Fibroblast of peridontal ligament (primary cell): Measurements from ENCODE around the gene RSL1D1.
"Not testable (repeated sequence)": the region's sequence is repeated elsewhere in the genome, so short reads cannot be mapped to it uniquely, and the experiment has no call there.

Source experiments
- DNase-seq: peaks from one replicate; pipeline ENCODE4 v3.0.0-alpha.2; 2010; ENCODE audit errors: extremely low read depth

RSL1D1 gene

GRCh38 chr16:11844499-11844898 is 6.8 kb downstream of the RSL1D1 start:
- DNase-seq = no peak

DNA sequence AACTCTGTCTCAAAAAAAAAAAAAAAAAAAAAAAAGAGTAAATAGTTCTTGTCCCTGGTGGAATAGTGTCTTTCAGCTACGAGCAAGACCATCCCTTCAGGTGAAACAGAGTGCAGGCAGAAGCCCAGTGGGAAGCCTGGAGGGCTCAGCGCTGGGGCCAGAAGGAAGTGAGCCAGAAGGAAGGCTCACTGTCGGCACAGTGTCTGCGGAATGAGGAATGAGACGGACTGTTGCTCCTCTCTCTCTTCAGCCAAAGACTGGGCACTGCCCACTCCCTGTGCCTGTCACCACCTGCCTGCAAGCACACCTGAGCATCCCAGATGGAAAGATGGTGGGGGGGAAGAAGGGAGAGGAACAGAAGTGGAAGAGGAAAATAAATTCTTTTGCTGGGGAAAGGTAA is 7.5 kb downstream of the RSL1D1 start:
- no peak for DNase-seq

- DNase-seq = no peak
Measured at GRCh38 chr16:11843206-11843605, 8.1 kb downstream of the RSL1D1 start.

DNA sequence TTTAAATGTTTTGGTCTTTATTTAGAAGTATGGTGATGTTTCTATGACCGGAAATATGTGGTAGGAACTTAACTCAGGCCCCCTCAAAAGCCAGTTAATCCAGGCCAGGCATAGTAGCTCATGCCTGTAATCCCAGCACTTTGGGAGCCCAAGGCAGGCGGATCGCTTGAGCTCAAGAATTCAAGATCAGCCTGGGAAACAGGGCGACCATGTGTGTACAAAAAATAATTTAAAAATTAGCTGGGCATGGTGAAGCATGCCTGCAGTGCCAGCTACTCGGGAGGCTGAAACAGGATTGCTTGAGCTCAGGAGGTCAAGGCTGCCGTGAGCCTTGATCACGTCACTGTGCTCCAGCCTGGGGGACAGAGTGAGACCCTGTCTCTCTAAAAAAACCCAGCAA is 10.3 kb downstream of the RSL1D1 start:
- no peak for DNase-seq

- peak; percentile 70 for DNase-seq
Measured at GRCh38 chr16:11836650-11837244, 14.6 kb downstream of the RSL1D1 start.

GRCh38 chr16:11835891-11836649 is 15.3 kb downstream of the RSL1D1 start:
- peak; percentile 62 for DNase-seq

GRCh38 chr16:11835309-11835708 is 16.0 kb downstream of the RSL1D1 start:
- DNase-seq = no peak

GRCh38 chr16:11833951-11834695 is 17.2 kb downstream of the RSL1D1 start:
- DNase-seq = peak; percentile 92

- no peak for DNase-seq
Measured at GRCh38 chr16:11828696-11829095, 22.6 kb downstream of the RSL1D1 start.

DNA sequence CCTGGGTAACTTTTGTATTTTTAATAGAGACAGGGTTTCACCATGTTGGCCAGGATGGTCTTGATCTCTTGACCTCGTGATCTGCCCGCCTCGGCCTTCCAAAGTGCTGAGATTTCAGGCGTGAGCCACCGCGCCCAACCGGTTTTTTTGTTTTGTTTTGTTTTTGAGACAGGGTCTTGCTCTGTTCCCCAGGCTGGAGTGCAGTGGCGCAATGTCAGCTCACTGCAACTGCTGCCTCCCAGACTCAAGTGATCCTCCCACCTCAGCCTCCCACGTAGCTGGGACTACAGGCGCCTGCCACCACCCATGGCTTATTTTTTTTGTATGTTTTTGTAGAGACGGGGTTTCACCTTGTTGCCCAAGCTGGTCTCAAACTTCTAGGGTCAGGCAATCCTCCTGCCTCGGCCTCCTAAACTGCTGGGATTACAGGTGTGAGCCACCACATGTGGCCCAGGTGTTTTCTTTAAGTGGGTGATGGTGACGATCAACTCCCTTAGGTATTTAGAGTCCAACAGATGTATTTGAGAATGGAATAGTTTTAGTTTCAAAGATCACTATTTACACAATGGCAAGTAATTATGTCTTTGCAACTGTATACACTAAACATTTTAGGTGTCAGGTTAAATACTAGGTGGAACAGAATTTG is 25.7 kb downstream of the RSL1D1 start:
- DNase-seq = not testable (repeated sequence)

DNA sequence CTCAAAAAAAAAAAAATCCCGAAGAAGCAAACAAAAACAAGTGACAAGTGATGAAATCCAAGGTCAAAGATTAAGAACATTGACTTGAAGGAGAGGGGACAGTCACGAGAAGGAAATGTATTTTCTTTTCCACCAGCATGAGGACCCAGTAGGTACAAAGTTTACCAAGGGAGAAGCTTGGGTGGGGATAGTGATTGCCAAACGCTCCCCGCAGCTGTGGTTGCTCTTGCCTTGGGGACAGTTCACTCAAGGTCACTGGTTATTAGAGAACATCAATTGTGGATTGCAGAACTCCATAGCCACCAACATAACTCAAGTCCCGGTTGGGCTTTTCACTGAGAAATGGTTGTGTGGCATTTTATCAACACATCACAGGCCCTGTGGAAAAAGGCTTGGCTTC is 27.0 kb downstream of the RSL1D1 start:
- no peak for DNase-seq

- DNase-seq = not testable (repeated sequence)
Measured at GRCh38 chr16:11823645-11824044, 27.7 kb downstream of the RSL1D1 start.

DNA sequence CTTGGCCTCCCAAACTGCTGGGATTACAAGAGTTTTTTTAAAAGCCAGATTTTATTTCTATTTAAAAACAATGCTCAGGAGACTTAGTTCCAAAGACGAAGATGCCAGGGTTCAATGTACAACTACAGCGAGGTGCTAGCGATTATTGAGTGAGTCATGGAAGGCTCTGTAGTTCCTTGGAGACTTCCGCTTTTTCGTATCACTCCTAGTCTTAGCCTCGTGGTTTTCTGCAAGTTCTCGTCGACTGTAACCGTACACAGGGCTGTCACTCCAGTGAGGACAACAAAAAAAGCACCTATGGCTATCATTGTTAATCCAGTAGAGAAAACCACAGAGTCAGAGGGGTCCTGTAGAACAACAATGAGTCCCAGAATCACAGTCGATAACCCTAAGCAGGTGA is 31.5 kb downstream of the RSL1D1 start:
- no peak for DNase-seq

GRCh38 chr16:11818970-11819369 is 32.4 kb downstream of the RSL1D1 start:
- DNase-seq = not testable (repeated sequence)

GRCh38 chr16:11816123-11816522 is 35.2 kb downstream of the RSL1D1 start:
- DNase-seq = no peak

DNA sequence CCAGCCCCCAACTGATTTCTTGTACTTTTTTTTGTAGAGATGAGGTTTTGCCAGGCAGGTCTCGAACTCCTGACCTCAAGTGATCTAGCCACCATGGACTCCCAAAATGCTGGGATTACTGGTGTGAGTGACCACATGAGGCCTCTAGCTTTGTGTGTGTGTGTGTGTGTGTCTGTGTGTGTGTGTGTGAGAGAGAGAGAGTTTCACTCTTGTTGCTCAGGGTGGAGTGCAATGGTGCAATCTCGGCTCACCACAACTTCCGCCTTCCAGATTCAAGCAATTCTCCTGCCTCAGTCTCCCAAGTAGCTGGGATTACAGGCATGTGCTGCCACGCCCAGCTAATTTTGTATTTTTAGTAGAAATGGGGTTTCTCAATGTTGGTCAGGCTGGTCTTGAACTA is 36.5 kb downstream of the RSL1D1 start:
- not testable (repeated sequence) for DNase-seq

GRCh38 chr16:11806721-11807120 is 44.6 kb downstream of the RSL1D1 start:
- peak; percentile 81 for DNase-seq

- DNase-seq = no peak
Measured at GRCh38 chr16:11805556-11805955, 45.8 kb downstream of the RSL1D1 start.

- no peak for DNase-seq
Measured at GRCh38 chr16:11801481-11802021, 49.8 kb downstream of the RSL1D1 start.

DNA sequence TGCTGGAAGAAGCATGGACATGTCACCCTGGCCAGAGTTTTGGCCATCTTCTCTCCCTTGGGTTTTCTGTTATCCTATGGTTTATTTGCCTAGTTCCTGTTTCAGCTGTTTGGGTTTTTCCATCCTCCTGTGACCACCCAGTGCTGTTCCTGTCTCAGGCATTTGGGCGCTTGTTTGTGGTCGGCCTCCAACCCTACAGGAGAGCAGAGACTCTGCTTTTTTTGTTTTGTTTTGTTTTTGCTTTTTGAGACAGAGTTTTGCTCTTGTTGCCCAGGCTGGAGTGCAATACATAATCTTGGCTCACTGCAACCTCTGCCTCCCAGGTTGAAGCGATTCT is 51.0 kb downstream of the RSL1D1 start:
- no peak for DNase-seq

DNA sequence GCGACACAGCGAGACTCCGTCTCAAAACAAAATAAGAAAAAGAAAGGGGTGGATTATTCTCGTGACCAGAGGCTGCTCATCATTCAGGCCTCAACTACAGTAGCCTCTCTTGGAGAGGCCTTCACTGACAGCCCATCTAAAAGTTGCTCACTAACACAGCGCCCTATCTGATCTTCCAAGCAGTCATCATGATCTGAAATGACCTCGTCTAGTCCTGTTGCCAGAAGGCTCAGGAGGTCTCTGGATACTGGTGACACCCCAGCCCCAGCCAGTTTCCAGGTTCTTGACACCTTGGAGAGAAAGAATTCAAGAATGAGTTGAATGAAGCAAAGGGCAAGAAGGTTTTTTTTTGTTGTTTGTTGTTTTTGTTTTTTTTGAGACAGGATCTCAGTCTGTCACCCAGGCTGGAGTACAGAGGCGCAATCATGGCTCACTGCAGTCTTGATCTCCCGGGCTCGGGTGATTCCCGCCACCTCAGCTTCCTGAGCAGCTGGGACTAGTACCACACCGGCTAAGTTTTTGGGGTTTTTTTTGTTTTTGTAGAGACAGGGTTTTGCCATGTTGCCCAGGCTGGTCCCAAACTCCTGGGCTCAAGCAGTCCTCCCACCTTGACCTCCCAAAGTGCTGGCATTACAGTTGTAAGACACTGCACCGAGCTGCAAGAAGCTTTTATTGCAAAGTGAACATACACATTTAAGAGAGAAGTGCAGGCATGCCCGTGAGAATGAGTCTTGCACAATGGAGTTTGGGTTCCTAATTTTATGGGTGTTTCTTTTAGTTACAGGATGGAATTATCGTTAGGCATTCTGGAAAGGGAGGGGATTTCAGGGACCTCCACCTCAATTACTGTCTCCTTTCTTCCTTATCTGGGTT is 51.6 kb downstream of the RSL1D1 start:
- DNase-seq = no peak
